Keratinocyte (primary cell): ENCODE measurements around the gene SCARF2.

Experiments
- EZH2 ChIP-seq: IDR thresholded peaks from one replicate; pipeline ENCODE4 v1.6.1; 2012; ENCODE audit warnings: inconsistent platforms, mild to moderate bottlenecking, low read length, moderate library complexity
- TF ChIP-seq, protein P1 (sequence below), 3 experiments: IDR thresholded peaks in 1 of 3; conservative IDR thresholded peaks in 1 of 3; optimal IDR thresholded peaks in 1 of 3; 2 replicates in 2 of 3; 3 replicates in 1 of 3; pipeline versions ENCODE3 to v1.5.1; 2011; ENCODE audit warnings: low read length in 3 of 3, mild to moderate bottlenecking in 3 of 3, moderate library complexity in 2 of 3, control low read depth in 1 of 3, inconsistent platforms in 1 of 3; ENCODE audit not compliant: insufficient read depth in 2 of 3; ENCODE audit errors: extremely low read depth in 1 of 3

GRCh38 chr22:20458530-20459151, 21.0 kb upstream of the SCARF2 start:
- TF ChIP-seq EZH2, result no peak
- TF ChIP-seq, protein P1, sequence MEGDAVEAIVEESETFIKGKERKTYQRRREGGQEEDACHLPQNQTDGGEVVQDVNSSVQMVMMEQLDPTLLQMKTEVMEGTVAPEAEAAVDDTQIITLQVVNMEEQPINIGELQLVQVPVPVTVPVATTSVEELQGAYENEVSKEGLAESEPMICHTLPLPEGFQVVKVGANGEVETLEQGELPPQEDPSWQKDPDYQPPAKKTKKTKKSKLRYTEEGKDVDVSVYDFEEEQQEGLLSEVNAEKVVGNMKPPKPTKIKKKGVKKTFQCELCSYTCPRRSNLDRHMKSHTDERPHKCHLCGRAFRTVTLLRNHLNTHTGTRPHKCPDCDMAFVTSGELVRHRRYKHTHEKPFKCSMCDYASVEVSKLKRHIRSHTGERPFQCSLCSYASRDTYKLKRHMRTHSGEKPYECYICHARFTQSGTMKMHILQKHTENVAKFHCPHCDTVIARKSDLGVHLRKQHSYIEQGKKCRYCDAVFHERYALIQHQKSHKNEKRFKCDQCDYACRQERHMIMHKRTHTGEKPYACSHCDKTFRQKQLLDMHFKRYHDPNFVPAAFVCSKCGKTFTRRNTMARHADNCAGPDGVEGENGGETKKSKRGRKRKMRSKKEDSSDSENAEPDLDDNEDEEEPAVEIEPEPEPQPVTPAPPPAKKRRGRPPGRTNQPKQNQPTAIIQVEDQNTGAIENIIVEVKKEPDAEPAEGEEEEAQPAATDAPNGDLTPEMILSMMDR (optimal IDR thresholded peaks at IDR 0.05 in 1 of 3, IDR thresholded peaks at IDR 0.05 in 1 of 3, conservative IDR thresholded peaks at IDR 0.05 in 1 of 3; ENCODE audit: extremely low read depth in 1 of 3, insufficient read depth in 2 of 3, low read length in 3 of 3), result no peak
